Testis (tissue), 2 donors: ENCODE data around the gene IFI27L2.

Experiments used
- CTCF ChIP-seq, 3 experiments: fragments of 450-650 bp in 2 of 3; fragments of 200-600 bp in 1 of 3; sonication (generic) in 1 of 3; IDR thresholded peaks; one replicate each; pipeline ENCODE4 v1.5.1; 2016 to 2019; ENCODE audit warnings: antibody characterized with exemption in 3 of 3, mild to moderate bottlenecking in 2 of 3, moderate library complexity in 1 of 3
- POLR2A ChIP-seq: fragments of 450-650 bp; IDR thresholded peaks from one replicate; pipeline ENCODE4 v1.6.1; 2017; ENCODE audit warnings: antibody characterized with exemption, mild to moderate bottlenecking, moderate library complexity

DNA sequence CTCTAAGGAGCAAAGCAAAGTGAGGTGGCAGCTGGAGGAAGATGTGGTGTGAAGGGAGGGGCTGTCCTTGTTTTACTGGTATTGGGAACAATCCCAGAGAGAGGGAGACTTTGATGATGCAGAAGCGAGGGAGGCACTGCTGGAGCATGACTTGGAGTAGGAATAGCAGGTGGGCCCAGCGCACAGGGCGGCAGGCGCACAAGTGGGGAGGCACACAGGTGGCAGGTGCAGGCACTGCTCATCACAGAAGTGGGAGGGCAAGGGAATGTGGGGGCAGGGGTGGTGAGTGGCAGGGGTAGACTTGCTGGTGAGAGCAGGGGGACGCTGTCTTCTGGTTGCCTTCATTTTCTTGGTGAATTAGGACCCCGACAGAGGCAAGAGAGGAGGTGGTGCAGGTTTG lies 30.4 kb downstream of the IFI27L2 start:
- no peak for TF ChIP-seq POLR2A
- TF ChIP-seq CTCF (IDR thresholded peaks at IDR 0.05) = no peak
